ENCODE results near the gene TRIM46. TPM values are rescaled to one million over a fixed set of nuclear protein-coding genes. Genes with fewer than 3 reads are reported as not detected.

TRIM46 gene
- total RNA-seq, 4 donors from 2014 or later = 0.51 to 0.75 (median 0.66) TPM; not detected in 1

GRCh38 chr1:155192346-155193274, 19.0 kb downstream of the TRIM46 start:
- TF ChIP-seq, protein P1, sequence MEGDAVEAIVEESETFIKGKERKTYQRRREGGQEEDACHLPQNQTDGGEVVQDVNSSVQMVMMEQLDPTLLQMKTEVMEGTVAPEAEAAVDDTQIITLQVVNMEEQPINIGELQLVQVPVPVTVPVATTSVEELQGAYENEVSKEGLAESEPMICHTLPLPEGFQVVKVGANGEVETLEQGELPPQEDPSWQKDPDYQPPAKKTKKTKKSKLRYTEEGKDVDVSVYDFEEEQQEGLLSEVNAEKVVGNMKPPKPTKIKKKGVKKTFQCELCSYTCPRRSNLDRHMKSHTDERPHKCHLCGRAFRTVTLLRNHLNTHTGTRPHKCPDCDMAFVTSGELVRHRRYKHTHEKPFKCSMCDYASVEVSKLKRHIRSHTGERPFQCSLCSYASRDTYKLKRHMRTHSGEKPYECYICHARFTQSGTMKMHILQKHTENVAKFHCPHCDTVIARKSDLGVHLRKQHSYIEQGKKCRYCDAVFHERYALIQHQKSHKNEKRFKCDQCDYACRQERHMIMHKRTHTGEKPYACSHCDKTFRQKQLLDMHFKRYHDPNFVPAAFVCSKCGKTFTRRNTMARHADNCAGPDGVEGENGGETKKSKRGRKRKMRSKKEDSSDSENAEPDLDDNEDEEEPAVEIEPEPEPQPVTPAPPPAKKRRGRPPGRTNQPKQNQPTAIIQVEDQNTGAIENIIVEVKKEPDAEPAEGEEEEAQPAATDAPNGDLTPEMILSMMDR (IDR thresholded peaks at IDR 0.05; ENCODE audit: low read depth) = no peak

GRCh38 chr1:155193275-155193990, 19.8 kb downstream of the TRIM46 start:
- TF ChIP-seq, protein P1 (IDR thresholded peaks at IDR 0.05; ENCODE audit: low read depth) = no peak

DNA sequence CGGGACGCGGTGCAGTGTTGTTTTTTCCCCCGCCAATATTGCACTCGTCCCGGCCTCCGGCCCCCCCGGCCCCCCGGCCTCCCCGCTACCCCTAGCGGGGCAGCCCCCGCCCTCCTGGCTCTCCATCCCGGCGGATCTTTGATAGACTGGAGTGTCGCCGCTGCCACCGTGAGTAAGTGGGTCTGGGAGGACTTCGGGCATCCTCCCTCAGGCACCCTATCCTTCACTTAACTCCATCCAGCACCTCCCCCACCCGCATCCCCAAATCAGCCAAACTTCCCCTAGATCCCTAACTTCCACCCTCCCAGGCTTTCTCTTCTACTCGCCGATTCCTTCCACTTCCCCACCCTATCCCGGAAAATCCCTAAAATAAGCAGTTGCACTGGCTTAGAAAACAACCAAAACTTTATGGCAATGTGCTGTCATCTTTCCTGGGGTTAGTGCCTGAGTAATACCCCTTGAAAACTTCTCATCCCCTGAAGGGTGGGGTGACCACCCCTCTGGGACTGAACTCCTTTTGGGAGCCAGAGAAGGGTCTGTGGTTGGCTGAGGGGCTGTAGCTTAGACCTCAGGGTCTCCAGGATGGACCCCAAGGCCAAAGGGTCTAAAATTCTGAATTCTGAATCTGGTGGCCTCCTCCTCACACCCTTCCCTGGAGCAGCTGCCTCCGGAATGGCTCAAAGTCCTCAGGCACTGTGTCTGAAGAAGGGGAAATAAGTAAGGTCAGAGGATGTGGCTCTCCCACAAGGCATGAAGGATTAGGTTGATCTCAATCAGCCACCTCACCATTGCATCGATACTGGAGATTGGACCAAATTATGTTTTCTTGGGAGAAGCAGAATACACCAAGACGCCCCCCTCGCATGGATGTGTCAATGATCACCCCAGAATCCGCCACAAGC, 21.8 kb downstream of the TRIM46 start:
- TF ChIP-seq, protein P1 (IDR thresholded peaks at IDR 0.05; ENCODE audit: low read depth) = no peak

GRCh38 chr1:155196103-155196892, 22.6 kb downstream of the TRIM46 start:
- TF ChIP-seq, protein P1 (IDR thresholded peaks at IDR 0.05; ENCODE audit: low read depth) = no peak

GRCh38 chr1:155196893-155197638, 23.4 kb downstream of the TRIM46 start:
- TF ChIP-seq, protein P1 (IDR thresholded peaks at IDR 0.05; ENCODE audit: low read depth) = no peak
